Activated CD4-positive, alpha-beta memory T cell treated with anti-CD3 and anti-CD28 coated beads for 36 hours (primary cell): ENCODE results near the gene INSR. TPM values are rescaled to one million over a fixed set of nuclear protein-coding genes. Genes with fewer than 3 reads are reported as not detected.

Source experiments
- CTCF ChIA-PET: fragments of 350-600 bp; sonication (Branson Sonifier 250); formaldehyde crosslinking; loops from one replicate; lab custom pipeline; 2021; ENCODE audit warnings: antibody characterized with exemption, inconsistent platforms; lab: Charles Lee
- POLR2A ChIA-PET: fragments of 350-600 bp; sonication (Branson Sonifier 250); formaldehyde crosslinking; loops from one replicate; lab custom pipeline; 2021; ENCODE audit warnings: antibody characterized with exemption; lab: Charles Lee
- DNase-seq: peaks from one replicate; pipeline ENCODE4 v3.0.0-alpha.2; 2020
- H3K27ac Mint-ChIP-seq: one replicate; pipeline ENCODE4 v1.8.0; 2021; ENCODE audit warnings: mixed read lengths
- H3K27me3 Mint-ChIP-seq: one replicate; pipeline ENCODE4 v1.8.0; 2021; ENCODE audit warnings: mixed read lengths
- H3K36me3 Mint-ChIP-seq: one replicate; pipeline ENCODE4 v1.8.0; 2021; ENCODE audit warnings: mixed read lengths
- H3K4me1 Mint-ChIP-seq: one replicate; pipeline ENCODE4 v1.8.0; 2021; ENCODE audit warnings: low read depth, mixed read lengths
- H3K4me3 Mint-ChIP-seq: one replicate; pipeline ENCODE4 v1.8.0; 2021; ENCODE audit warnings: mild to moderate bottlenecking, mixed read lengths
- H3K9me3 Mint-ChIP-seq: one replicate; pipeline ENCODE4 v1.8.0; 2021; ENCODE audit warnings: mixed read lengths
- intact Hi-C: fragments of 100-400 bp; cut with micrococcal nuclease; formaldehyde crosslinking; loops from one replicate; pipeline ENCODE4 v1.15.1; 2023
- total RNA-seq, 2 experiments: library from RNA; stranded (reverse); gene quantifications; one replicate each; pipeline ENCODE4 v1.2.3, GENCODE V29; 2021

INSR gene
- total RNA-seq, 2 experiments from 2014 or later: 2.9 to 3.3 TPM

DNA sequence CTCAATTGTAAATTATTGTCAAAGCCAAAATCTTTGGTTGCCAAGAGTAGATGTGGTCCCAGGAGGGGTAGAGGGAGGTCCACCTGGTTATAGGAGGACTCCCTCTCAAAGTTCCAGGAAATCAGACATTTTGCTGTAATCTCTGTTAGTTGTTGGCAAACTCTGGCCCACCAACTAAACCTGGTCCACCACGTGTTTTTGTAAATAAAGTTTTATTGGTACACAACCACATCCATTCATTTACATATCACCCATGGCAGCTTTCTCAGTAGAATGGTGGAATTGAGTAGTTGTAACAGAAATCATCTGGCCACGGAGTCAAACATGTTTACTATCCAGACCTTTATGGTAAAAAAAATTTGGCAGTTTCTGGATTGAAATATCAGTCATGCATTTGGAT, 154.1 kb downstream of the INSR start:
- H3K9me3 Mint-ChIP-seq: peaks cover 3% of the 10 kb centered on the region
- CTCF ChIA-PET: interaction anchor here (0.9 to 2.7 kb wide), 3 partner anchors 9 to 201 kb away, joined by 3 to 9 read pairs (median 3); no protein-coding TSS in a partner anchor
- no peak overlapping the region for H3K4me3 Mint-ChIP-seq
- H3K36me3 Mint-ChIP-seq: no peaks in the 10 kb centered on the region
- POLR2A ChIA-PET: no interaction called here
- intact Hi-C loops: no loop called here
- no peaks in the 10 kb centered on the region for H3K4me1 Mint-ChIP-seq
- no peaks in the 10 kb centered on the region for H3K27me3 Mint-ChIP-seq
- H3K27ac Mint-ChIP-seq: no peak overlapping the region
- no peak for DNase-seq

DNA sequence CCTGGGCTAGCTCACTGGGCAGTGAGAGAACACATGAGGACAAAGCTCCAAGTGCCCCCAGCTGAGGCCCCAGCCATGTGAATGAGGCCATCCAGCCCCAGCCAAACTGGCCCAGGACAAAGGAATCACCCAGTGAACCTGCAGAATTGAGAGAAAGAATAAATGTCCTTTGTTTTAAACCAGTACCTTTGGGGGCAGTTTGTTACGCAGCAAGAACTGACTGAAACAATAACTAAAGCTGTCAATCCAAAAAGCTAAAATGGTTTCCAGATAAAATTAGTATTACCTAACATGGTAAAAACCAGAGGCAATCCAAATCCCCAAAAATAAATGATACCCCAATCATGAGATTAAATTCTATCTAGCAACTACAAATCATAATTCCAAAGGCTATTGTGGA, 155.1 kb downstream of the INSR start:
- ChIA-PET POLR2A (no interaction called here), CTCF (interaction anchor here (1.3 to 2.7 kb wide), 2 partner anchors 10 to 202 kb away, joined by 3 to 9 read pairs; no protein-coding TSS in a partner anchor)
- no peaks in the 10 kb centered on the region for H3K36me3 Mint-ChIP-seq
- H3K4me3 Mint-ChIP-seq: no peak overlapping the region
- no peaks in the 10 kb centered on the region for H3K4me1 Mint-ChIP-seq
- H3K27me3 Mint-ChIP-seq: no peaks in the 10 kb centered on the region
- peaks cover 3% of the 10 kb centered on the region for H3K9me3 Mint-ChIP-seq
- intact Hi-C loops: no loop called here
- DNase-seq: no peak
- H3K27ac Mint-ChIP-seq: no peak overlapping the region

DNA sequence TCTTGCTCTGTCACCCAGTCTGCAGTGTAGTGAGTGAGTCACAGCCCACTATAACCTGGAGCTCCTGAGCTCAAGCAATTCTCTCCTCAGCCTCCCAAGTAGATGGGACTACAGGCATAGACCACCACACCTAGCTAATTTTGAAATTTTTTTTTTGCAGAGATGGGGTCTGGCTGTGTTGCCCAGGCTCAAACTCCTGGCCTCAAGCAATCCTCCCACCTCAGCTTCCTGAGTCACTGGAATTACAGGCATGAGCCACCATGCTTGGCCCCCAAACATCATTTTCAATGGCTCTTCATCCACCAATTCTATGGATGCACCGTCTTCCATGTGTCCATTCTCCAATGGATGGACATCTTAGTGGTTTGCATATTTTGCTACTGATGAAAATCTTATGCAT, 155.8 kb downstream of the INSR start:
- Mint-ChIP-seq H3K27ac (no peak overlapping the region), H3K4me3 (no peak overlapping the region), H3K4me1 (no peaks in the 10 kb centered on the region), H3K36me3 (no peaks in the 10 kb centered on the region), H3K9me3 (peaks cover 3% of the 10 kb centered on the region), H3K27me3 (no peaks in the 10 kb centered on the region)
- no peak for DNase-seq
- CTCF ChIA-PET: interaction anchor here (2.7 kb wide), 1 partner anchor 11 kb away, joined by 9 read pairs; no protein-coding TSS in a partner anchor
- POLR2A ChIA-PET: no interaction called here
- intact Hi-C loops: no loop called here

DNA sequence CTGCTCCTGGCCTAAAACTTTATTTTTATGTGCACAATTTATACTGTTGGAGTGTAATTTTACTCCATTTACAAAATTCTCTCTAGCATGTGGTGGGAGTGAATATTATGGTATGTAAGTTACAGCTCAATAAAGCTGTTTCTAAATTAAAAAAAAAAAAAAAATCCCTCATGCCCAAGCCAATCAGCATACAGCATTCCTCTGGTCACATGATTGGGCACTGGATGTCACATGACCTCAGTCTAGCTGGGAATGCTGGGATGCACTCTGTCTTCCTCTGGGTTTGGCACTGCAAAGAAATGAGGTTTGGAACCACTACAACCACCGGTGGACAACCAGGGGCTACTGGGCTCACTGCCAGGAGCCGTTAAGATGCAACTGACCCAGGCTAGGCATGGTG, 157.1 kb downstream of the INSR start:
- H3K36me3 Mint-ChIP-seq: no peaks in the 10 kb centered on the region
- CTCF ChIA-PET: interaction anchor here (0.6 kb wide), 1 partner anchor 1011 kb away, joined by 3 read pairs; no protein-coding TSS in a partner anchor
- POLR2A ChIA-PET: no interaction called here
- peaks cover 3% of the 10 kb centered on the region for H3K9me3 Mint-ChIP-seq
- no peaks in the 10 kb centered on the region for H3K4me1 Mint-ChIP-seq
- intact Hi-C loops: no loop called here
- DNase-seq: no peak
- peaks cover under 1% of the 10 kb centered on the region for H3K27me3 Mint-ChIP-seq
- H3K27ac Mint-ChIP-seq: no peak overlapping the region
- H3K4me3 Mint-ChIP-seq: no peak overlapping the region

DNA sequence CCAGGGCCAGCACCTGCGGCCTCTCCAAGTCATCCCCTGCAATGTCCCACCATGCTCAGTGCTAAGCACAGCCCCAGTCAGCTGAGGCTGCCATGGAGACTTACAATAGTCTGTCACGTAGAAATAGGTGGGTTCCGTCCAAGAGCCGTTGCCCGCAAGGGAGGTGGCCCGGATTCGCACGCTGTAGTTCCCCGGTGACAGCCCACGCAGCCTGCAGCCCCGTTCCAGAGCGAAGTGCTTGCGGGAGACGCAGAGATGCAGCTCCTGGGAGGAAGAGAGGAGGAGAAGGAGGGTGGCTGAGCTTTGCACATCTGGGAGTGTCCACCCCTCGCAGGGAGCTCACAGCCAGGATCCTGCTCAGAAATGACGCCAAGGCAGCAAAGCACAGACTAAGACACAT, 162.2 kb downstream of the INSR start:
- Mint-ChIP-seq H3K36me3 (no peaks in the 10 kb centered on the region), H3K4me1 (no peaks in the 10 kb centered on the region), H3K4me3 (no peak overlapping the region), H3K9me3 (peaks cover 4% of the 10 kb centered on the region), H3K27ac (no peak overlapping the region), H3K27me3 (peaks cover 2% of the 10 kb centered on the region)
- no peak for DNase-seq
- CTCF ChIA-PET: no interaction called here
- intact Hi-C loops: no loop called here
- POLR2A ChIA-PET: no interaction called here

DNA sequence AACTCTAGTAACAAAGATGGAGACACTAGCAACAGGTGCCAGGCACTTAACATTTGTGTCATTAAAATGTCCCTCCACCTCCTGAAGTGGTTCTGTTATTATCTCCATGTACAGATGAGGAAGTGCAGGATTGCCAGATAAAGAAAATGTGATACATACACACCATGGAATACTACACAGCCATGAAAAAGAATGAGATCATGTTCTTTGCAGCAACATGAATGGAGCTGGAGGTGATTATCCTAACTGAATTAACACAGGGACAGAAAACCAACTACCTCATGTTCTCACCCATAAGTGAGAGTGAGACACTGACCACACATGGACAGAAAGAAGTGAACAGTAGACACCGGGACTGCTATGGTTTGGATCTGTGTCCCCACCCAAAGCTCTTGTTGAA, 164.2 kb downstream of the INSR start:
- ChIA-PET CTCF (no interaction called here), POLR2A (no interaction called here)
- intact Hi-C loops: no loop called here
- H3K27ac Mint-ChIP-seq: no peak overlapping the region
- peaks cover 2% of the 10 kb centered on the region for H3K27me3 Mint-ChIP-seq
- no peak overlapping the region for H3K4me3 Mint-ChIP-seq
- peaks cover 6% of the 10 kb centered on the region for H3K36me3 Mint-ChIP-seq
- peaks cover 21% of the 10 kb centered on the region for H3K9me3 Mint-ChIP-seq
- H3K4me1 Mint-ChIP-seq: no peaks in the 10 kb centered on the region
- no peak for DNase-seq

DNA sequence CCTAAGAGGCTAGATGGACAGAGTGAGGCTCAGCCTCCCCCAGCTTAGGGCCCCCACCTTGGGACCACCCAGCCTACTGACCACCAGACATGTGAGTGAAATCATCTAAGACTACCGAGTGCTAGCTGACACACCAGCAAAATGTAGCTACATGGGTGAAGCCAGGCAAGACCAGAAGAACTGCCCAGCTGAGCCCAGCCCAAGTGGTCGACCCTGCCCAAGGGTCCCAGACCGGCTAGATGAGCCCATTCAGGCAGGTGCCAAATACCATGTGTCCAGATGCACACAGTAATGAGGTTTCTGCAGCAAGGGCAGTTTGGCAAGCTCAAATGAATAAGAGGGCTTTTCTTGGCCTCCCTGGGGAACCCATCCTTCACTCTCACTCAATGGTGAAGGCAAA, 168.1 kb downstream of the INSR start:
- Mint-ChIP-seq H3K27ac (no peak overlapping the region), H3K36me3 (peaks cover 11% of the 10 kb centered on the region), H3K4me1 (no peaks in the 10 kb centered on the region), H3K4me3 (no peak overlapping the region), H3K27me3 (no peaks in the 10 kb centered on the region), H3K9me3 (peaks cover 26% of the 10 kb centered on the region)
- POLR2A ChIA-PET: no interaction called here
- no peak for DNase-seq
- intact Hi-C loops: no loop called here
- CTCF ChIA-PET: interaction anchor here (1.2 kb wide), 1 partner anchor 23 kb away, joined by 3 read pairs; no protein-coding TSS in a partner anchor

DNA sequence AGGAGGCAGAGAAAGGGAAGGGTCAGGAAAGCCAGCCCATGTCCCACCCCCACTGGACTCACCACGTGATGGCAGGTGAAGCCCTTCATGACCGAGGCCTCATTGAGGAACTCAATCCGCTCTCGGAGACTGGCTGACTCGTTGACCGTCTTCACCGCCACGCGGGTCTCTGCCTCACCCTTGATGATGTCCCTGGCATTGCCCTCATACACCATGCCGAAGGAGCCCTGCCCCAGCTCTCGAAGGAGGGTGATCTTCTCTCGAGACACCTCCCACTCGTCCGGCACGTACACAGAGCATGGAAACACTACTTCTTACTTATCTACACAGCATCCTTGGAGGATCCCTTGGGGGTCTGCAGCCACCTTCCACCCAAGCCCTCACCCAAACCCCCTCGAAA, 169.0 kb downstream of the INSR start:
- peaks cover 26% of the 10 kb centered on the region for H3K9me3 Mint-ChIP-seq
- H3K4me3 Mint-ChIP-seq: no peak overlapping the region
- no peak overlapping the region for H3K27ac Mint-ChIP-seq
- H3K27me3 Mint-ChIP-seq: no peaks in the 10 kb centered on the region
- no peaks in the 10 kb centered on the region for H3K4me1 Mint-ChIP-seq
- H3K36me3 Mint-ChIP-seq: peaks cover 11% of the 10 kb centered on the region
- ChIA-PET POLR2A (no interaction called here), CTCF (interaction anchor here (1.2 kb wide), 1 partner anchor 23 kb away, joined by 3 read pairs; no protein-coding TSS in a partner anchor)
- DNase-seq: no peak
- intact Hi-C loops: no loop called here

DNA sequence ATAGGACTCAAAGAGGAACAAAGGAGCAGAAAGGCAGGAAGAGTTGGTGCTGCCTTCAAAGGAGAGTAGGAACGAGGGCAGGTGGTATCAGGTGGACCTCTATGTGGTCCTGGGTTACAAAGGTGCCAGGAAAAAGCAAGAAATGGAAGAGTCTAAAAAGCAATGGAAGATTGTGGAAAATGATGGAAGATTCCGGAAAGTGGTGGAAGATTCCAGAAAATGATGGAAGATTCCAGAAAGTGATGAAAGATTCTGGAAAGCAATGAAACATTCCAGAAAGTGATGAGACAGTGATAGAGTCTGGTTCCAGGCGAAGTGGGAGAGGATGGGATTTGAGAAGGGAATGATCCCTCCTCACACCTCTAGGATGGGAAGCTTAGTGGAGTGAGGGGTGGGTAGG, 169.4 kb downstream of the INSR start:
- intact Hi-C loops: no loop called here
- Mint-ChIP-seq H3K27ac (no peak overlapping the region), H3K4me1 (no peaks in the 10 kb centered on the region)

DNA sequence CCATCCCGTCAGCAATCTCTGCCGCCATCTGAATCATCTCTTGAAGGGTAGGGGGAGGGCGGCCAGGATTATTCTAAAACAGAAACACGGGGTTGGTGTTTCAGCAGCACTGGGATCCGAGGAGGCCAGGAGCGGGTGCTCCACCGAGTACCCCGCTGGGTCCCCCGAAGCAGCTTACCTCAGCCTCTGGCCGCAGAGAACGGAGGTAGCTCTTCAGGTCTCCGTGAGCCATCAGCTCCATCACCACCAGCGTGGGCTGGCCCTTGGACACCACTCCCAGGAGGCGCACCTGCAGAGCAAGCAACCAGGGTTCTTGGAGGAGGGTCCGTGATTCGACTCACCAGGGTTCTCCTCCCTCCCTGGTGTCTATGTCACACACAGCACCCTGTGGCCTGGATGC, 171.5 kb downstream of the INSR start:
- no peak overlapping the region for H3K27ac Mint-ChIP-seq
- no peaks in the 10 kb centered on the region for H3K4me1 Mint-ChIP-seq
- CTCF ChIA-PET: no interaction called here
- no peak for DNase-seq
- no peak overlapping the region for H3K4me3 Mint-ChIP-seq
- peaks cover 11% of the 10 kb centered on the region for H3K36me3 Mint-ChIP-seq
- POLR2A ChIA-PET: no interaction called here
- intact Hi-C loops: no loop called here
- no peaks in the 10 kb centered on the region for H3K27me3 Mint-ChIP-seq
- H3K9me3 Mint-ChIP-seq: peaks cover 22% of the 10 kb centered on the region

More for the DNA sequence above, 169.4 kb downstream of the INSR start:
- POLR2A ChIA-PET: no interaction called here
- CTCF ChIA-PET: no interaction called here
- peaks cover 11% of the 10 kb centered on the region for H3K36me3 Mint-ChIP-seq
- no peak for DNase-seq
- no peaks in the 10 kb centered on the region for H3K27me3 Mint-ChIP-seq
- no peak overlapping the region for H3K4me3 Mint-ChIP-seq
- H3K9me3 Mint-ChIP-seq: peaks cover 22% of the 10 kb centered on the region

DNA sequence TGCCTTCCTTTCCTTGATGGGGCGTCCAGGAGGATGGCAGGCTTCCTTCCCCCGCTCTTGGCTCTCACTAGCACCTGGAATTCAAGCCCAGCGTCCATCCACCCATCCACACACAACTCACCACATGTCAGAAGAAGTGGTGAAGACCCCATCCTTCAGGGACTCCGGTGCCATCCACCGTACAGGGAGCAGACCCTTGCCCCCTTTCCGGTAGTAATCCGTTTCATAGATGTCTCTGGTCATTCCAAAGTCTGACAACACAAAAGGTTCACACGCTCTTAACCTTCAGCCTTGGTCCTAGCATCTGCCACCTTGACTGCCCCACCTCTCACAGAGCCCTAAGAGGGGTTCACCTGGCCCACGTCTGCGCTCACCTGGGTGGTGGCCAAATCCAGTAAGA, 173.7 kb downstream of the INSR start:
- Mint-ChIP-seq H3K27me3 (peaks cover 3% of the 10 kb centered on the region), H3K36me3 (peaks cover 9% of the 10 kb centered on the region), H3K4me1 (no peaks in the 10 kb centered on the region), H3K9me3 (peaks cover 10% of the 10 kb centered on the region), H3K27ac (no peak overlapping the region), H3K4me3 (no peak overlapping the region)
- no peak for DNase-seq
- CTCF ChIA-PET: no interaction called here
- intact Hi-C loops: no loop called here
- POLR2A ChIA-PET: no interaction called here

DNA sequence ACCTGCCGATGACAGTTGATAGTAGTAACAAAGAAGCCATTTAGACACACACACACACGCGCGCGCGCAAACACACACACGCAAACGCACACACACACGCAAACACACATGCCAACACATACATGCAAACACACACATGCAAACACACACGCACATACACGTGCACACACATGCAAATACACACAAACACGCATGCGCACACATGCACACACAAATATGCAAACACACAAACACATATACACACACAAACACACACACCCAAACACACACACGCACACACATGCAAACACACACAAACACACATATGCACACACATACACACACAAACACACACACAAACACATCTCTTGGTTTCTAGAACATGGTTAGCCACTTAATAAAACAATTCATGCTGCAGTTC, 174.6 kb downstream of the INSR start:
- CTCF ChIA-PET: no interaction called here
- H3K9me3 Mint-ChIP-seq: peaks cover 1% of the 10 kb centered on the region
- no peak overlapping the region for H3K4me3 Mint-ChIP-seq
- DNase-seq: no peak
- peaks cover under 1% of the 10 kb centered on the region for H3K36me3 Mint-ChIP-seq
- POLR2A ChIA-PET: no interaction called here
- no peaks in the 10 kb centered on the region for H3K4me1 Mint-ChIP-seq
- intact Hi-C loops: no loop called here
- peaks cover 3% of the 10 kb centered on the region for H3K27me3 Mint-ChIP-seq
- H3K27ac Mint-ChIP-seq: no peak overlapping the region

DNA sequence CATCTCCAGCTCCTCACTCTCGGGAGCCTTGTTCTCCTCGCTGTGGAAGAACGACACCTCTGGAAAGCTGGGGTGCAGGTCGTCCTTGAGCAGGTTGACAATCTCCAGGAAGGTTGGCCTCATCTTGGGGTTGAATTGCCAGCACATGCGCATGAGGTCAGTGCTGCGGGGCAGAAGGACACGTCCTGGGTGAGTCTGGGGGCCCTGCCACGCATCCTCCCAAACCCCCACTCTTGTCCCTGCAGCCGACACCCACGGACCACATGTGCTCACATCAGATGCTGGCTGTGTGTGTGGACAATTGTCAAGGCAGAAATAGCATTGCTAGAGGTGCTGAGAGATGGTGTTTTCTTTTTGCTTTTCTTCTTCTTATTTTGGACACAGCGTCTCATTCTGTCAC, 177.0 kb downstream of the INSR start:
- Mint-ChIP-seq H3K27me3 (peaks cover 14% of the 10 kb centered on the region), H3K36me3 (no peaks in the 10 kb centered on the region), H3K4me3 (no peak overlapping the region), H3K27ac (no peak overlapping the region), H3K4me1 (no peaks in the 10 kb centered on the region), H3K9me3 (no peaks in the 10 kb centered on the region)
- POLR2A ChIA-PET: no interaction called here
- no peak for DNase-seq
- CTCF ChIA-PET: no interaction called here
- intact Hi-C loops: no loop called here
